HG02642 (cell line): ENCODE measurements around the gene PSMD4.

Source experiments
- ATAC-seq: cut with Tn5 transposase; IDR thresholded peaks from one replicate; pipeline ENCODE4 v1.9.1; 2021; ENCODE audit warnings: mild to moderate bottlenecking; ENCODE audit not compliant: unreplicated experiment, poor library complexity

Gene PSMD4

DNA sequence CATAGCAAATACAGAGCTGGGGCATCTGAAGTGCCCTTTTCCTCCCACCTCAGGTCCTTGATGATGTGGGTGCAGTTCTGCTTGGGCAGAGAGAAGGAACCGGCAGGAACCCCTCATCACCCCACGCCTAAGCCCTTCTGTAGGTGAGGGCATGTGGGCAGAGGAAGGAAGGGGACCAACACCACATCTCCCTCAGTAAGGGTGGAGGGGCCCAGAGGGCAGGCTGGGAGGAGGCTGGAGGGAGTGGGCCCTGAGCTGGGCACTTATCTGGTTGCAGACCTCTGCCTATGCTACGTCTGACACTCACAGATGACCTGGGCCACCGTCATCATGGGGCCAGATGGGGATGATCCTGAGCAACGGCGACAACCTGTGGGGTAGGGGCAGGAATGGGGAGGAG, 38.6 kb downstream of the PSMD4 start:
- ATAC-seq: no peak

DNA sequence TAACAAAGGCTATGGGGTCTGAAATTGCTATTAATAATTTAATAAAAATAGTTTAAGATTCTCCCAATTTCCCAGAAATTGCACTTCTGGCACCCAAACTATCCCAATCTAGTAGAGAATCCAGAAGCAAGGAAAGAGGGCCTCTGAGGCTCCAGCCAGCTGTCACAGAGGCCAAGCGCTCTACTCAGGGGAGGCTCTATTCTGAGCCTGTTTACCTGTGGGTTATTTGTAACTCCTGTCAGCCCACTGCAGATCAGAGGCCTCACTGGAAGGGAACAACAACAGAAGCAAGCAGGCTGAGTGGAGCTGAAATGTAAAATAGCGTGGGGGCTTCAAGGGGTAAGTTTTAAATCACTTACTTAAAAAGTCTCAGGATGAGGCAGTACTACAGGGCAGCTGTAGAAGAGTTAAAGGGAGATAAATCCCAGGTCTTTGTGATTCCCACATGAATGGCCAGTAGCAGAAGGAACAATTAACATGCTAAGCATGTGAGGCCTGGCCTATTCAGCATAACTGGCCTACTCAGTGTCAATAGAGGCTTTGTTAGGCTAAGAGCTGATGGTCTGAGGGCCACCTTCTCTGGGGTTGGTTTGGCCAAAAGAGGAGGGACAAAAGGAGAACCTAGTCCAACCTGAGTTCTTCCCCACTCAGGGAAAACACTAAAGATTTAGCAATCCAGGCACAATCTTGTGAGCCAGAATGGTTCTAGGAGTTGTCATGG, 40.4 kb downstream of the PSMD4 start:
- ATAC-seq: no peak

DNA sequence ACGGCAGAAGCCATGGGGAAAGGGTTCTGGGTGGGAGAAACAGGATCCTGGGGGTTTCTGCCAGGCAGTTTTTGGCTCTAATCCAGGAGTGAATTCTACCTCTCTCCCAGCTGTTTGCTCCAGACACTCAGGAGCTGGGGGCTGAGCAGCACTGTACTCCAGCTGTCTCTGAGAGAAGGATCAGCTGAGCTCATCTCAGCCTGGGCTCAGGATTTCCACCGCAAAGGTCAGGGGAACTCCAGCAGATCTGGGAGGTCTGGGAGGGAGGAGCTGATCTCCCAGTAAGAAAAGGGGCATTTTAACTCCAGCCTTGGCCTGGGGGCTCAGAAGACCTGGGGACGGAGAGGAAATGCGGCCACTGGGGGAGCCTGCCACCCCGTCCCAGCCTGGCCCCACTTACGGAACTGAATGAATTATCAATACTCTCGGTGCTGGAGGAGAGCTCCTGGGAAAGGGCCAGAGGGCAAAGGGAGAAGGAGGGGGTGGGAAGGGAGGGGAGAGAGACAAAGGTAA, 55.3 kb downstream of the PSMD4 start:
- ATAC-seq: no peak

DNA sequence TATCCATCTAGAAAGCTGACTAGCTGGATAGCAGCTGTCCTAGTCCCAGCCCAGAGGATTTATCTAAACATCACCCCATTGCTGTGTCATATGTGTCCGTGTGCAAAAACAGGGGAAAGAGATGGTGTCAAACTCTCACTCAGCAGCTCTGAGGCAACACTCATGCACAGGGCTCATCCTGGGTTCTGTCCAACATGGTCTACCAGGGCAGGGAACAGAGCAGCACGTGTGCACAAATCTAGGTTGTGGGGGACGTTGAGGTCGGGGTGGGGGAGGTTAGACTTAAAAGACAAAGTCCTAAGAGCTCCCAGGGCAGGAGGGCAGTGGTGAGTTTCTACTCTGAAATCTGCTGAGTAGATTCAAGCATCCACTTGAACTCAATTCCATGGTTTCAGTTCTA, 56.5 kb downstream of the PSMD4 start:
- no peak for ATAC-seq

DNA sequence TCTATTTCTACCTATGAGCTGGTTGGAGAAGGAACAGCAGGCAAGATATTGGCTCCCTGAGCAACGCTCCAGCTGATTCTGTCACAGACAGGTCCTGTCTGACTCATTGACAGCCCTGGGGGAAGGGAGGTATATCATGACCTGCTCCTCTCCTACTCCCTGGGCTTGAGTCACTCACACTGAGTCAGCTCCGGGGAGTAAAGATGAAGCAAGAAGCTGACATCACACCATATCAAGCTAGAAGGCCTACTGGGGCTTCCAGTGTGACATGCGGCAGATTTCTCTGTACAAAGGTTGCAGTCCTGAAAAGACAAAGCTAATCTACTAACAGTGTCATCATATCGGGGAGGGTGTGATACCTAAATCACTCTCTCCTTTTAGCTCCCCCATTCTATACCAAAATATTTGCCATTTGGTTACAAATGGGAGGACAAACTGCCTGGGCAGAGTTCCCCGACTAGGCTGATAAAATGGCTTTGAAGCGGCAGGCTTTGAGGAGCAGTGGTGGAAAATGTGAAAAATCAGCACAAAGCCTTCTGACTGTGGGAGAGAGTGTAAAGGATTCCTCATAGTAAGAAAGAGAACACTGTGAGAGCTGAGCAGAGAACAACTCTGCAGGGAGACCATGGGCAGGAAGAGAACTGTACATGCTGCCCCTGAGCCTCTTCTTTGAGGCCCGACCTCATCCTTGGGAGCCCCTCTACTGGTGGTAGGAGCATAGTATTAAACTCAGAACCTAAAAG, 57.2 kb downstream of the PSMD4 start:
- no peak for ATAC-seq

DNA sequence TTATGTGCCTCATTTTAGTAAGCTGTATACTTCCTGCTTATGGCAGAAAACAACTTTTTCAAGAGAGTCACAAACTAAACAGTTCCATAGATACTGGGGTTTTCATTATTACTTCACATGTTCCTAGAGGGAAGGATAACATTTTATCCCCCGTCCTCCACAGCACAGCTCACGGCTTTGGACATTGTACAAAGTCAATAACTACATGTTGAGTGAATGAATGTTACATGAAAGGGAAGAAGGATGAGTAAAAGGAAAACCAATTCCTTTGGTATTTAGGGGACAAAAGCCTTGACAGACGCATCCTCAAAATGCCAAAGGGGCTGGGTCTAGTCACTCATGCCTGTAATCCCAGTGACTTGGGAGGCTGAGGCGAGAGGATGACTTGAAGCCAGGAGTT, 57.9 kb downstream of the PSMD4 start:
- no peak for ATAC-seq

DNA sequence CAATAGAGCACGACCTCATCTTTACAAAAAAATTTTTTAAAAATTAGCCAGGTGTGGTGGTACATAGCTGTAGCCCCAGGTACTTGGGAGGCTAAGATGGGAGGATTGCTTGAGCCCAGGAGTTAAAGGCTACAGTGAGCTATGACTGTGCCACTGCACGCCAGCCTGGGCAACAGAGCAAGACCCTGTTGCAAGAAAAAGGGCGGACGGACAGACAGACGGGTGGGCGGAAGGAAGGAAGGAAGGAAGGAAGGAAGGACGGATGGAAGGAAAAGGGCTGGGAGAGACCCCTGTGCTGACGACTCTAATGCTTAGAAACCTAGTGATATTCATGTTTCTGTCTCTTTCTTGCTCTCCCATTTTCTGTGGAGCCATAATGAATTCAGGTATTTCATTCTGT, 58.3 kb downstream of the PSMD4 start:
- ATAC-seq: no peak

DNA sequence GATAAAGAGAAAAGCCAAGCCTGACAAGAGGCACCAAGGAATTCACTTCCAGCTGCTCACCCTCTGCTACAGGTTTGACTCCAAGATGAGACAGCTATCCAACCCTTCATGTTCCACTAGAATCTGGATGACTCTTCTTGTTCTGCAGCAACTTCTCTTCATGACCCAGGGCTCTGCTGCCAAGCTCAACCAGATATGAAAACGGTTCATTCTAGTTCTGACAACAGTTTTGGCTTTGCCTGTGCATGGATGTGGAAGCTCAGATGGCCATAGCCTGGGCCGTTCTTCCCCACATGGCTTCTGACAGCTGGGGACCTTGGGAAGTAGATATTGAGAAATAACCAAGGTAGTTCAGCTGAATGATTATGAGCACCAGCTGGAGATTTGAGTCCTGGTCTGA, 59.0 kb downstream of the PSMD4 start:
- ATAC-seq: no peak

DNA sequence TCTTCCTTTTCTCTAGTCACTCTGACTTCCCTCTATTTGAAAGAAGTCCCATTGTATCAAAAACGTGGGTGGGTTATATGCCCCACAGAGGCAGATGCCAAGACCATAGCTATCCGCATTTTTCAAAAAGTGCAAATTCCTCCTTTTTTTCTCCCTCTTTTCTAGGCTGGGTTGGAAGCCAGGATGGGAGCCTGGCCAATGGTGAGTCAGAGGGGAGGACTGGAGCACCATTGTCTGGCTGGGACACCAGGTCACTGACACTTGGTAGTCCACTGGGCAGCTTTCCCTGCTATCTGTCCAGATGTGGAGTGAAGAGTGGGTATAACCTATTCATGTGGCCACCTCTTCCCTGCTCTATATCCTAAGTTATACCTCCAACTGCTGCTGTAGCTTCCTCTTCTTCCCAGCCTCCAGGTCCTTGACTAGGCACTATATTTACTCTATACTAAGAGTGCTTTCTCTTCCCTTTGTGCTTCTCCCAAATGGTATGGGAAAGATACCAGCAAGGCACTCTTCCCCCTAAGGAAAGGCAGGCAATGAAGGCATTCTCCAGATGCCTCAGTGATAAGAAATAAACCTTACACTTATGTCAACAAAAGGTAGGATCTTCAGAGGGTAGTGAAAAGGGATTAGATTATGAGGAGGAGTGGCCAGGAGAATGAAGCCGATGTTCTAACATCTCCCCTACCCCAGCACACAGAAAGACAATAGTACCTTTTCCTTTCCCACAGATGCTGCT, 59.8 kb downstream of the PSMD4 start:
- no peak for ATAC-seq

DNA sequence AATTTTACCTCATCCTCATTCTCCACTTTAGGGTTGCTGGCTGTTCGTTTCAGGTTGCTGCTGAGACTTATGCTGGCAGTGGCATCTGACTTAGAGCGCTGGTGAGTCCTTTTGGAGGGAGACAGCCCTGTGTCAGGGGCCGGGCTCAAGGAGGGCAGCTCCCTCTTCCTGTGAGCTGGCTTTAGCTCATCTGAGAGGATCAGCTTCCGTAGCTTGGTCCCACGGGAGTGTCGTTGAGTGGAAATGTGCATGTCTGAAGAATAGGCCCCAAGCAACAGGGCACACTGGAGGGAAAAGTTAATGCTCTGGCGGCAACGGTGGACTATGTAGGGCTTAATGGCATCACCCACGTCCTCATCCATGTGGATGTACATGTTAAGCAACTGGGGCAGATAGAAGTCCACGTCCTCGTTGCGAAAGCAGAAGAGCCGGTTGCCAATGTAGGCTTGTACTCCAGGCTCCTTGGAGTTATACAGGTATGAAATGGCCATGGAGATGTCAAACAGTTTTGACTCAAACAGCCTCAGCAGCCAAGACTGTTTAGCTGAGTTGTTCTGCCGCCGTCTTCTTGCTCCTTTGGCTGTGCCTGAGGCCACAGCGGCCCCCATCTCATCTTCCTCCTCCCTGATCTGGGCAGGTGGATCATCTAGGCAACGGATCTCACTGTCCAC, 61.2 kb downstream of the PSMD4 start:
- ATAC-seq: no peak
